Mesendoderm (in vitro differentiated cells): ENCODE measurements around the gene KCNQ5.

ENCODE experiments used
- DNase-seq: peaks from one replicate; pipeline ENCODE4 v3.0.0; 2013
- H2AK5ac ChIP-seq: 2 replicates; pipeline ENCODE4 v1.6.1; 2013; ENCODE audit warnings: low read length, inconsistent platforms
- H2BK120ac ChIP-seq: 2 replicates; pipeline ENCODE4 v1.6.1; 2013; ENCODE audit warnings: low read depth, mild to moderate bottlenecking, low read length, moderate library complexity, mixed read lengths
- H2BK15ac ChIP-seq: replicated peaks from 2 replicates; pipeline ENCODE4 v1.6.1; 2013; ENCODE audit warnings: low read depth, mild to moderate bottlenecking, moderate library complexity
- H2BK5ac ChIP-seq: 2 replicates; pipeline ENCODE4 v1.6.1; 2013; ENCODE audit warnings: low read length, inconsistent platforms
- H3K18ac ChIP-seq: 2 replicates; pipeline ENCODE4 v1.6.1; 2013; ENCODE audit warnings: mild to moderate bottlenecking, low read length, mixed read lengths
- H3K23ac ChIP-seq: one replicate; pipeline ENCODE4 v1.6.1; 2013; ENCODE audit warnings: low read length
- H3K27ac ChIP-seq: 2 replicates; pipeline ENCODE4 v1.5.1; 2013; ENCODE audit warnings: low read depth, mild to moderate bottlenecking, inconsistent platforms, low read length, moderate library complexity
- H3K27me3 ChIP-seq: 2 replicates; pipeline ENCODE4 v1.6.1; 2013; ENCODE audit warnings: low read length, control low read depth, mild to moderate bottlenecking, inconsistent platforms; ENCODE audit not compliant: insufficient read depth, poor library complexity
- H3K36me3 ChIP-seq: 2 replicates; pipeline ENCODE4 v1.6.1; 2013; ENCODE audit warnings: low read length, inconsistent platforms; ENCODE audit not compliant: control insufficient read depth, insufficient read depth
- H3K4ac ChIP-seq: one replicate; pipeline ENCODE4 v1.6.1; 2013; ENCODE audit warnings: low read depth, mild to moderate bottlenecking, low read length, moderate library complexity
- H3K4me1 ChIP-seq: 2 replicates; pipeline ENCODE4 v1.6.1; 2013; ENCODE audit warnings: low read depth, low read length, inconsistent platforms; ENCODE audit not compliant: control insufficient read depth
- H3K4me2 ChIP-seq: 2 replicates; pipeline ENCODE4 v1.6.1; 2013; ENCODE audit warnings: low read length
- H3K4me3 ChIP-seq: 2 replicates; pipeline ENCODE4 v1.5.1; 2013; ENCODE audit warnings: mild to moderate bottlenecking, low read length
- H3K56ac ChIP-seq: one replicate; pipeline ENCODE4 v1.6.1; 2013; ENCODE audit warnings: low read length
- H3K79me1 ChIP-seq: 2 replicates; pipeline ENCODE4 v1.6.1; 2013; ENCODE audit warnings: low read length, inconsistent platforms
- H3K79me2 ChIP-seq: 2 replicates; pipeline ENCODE4 v1.6.1; 2013; ENCODE audit warnings: mild to moderate bottlenecking, low read length; ENCODE audit not compliant: control insufficient read depth, insufficient read depth
- H3K9ac ChIP-seq: 2 replicates; pipeline ENCODE4 v1.6.1; 2013; ENCODE audit warnings: low read length, inconsistent platforms
- H4K5ac ChIP-seq: one replicate; pipeline ENCODE4 v1.6.1; 2013; ENCODE audit warnings: low read length
- H4K8ac ChIP-seq: one replicate; pipeline ENCODE4 v1.6.1; 2013; ENCODE audit warnings: low read depth, mild to moderate bottlenecking, control low read depth, low read length, moderate library complexity
- WGBS: extraction: QIAGEN DNeasy Blood & Tissue Kit; methylation state at CpG from one replicate; pipeline ENCODE4 v1.1.7; 2013; ENCODE audit warnings: low lambda C conversion rate, missing lambda C conversion rate; ENCODE audit not compliant: insufficient coverage; ENCODE audit errors: extremely low coverage; 5-methylcytosine and 5-hydroxymethylcytosine counted together

KCNQ5 gene

GRCh38 chr6:72720464-72720863, 98.6 kb downstream of the KCNQ5 start:
- Histone ChIP-seq H2AK5ac (no peak overlapping the region), H3K23ac (no peak overlapping the region), H3K27me3 (no peaks in the 10 kb centered on the region), H3K4me3 (no peak overlapping the region), H4K5ac (no peak overlapping the region), H3K36me3 (no peaks in the 10 kb centered on the region), H3K18ac (no peak overlapping the region), H3K79me1 (no peaks in the 10 kb centered on the region), H3K4ac (no peak overlapping the region), H4K8ac (no peak overlapping the region), H2BK5ac (no peak overlapping the region), H3K4me2 (no peak overlapping the region), H3K27ac (no peak overlapping the region), H3K4me1 (no peaks in the 10 kb centered on the region), H2BK120ac (no peak overlapping the region), H3K9ac (no peak overlapping the region), H2BK15ac (no peak overlapping the region), H3K79me2 (no peaks in the 10 kb centered on the region), H3K56ac (no peak overlapping the region)
- no peak for DNase-seq
- no CpG with 5 or more reads among the region's 2 CpGs for WGBS

GRCh38 chr6:72721346-72721745, 99.5 kb downstream of the KCNQ5 start:
- Histone ChIP-seq H2AK5ac (no peak overlapping the region), H4K5ac (no peak overlapping the region), H4K8ac (no peak overlapping the region), H3K18ac (no peak overlapping the region), H3K23ac (no peak overlapping the region), H3K36me3 (no peaks in the 10 kb centered on the region), H3K79me2 (no peaks in the 10 kb centered on the region), H3K79me1 (no peaks in the 10 kb centered on the region), H3K27ac (no peak overlapping the region), H3K4me2 (no peak overlapping the region), H2BK5ac (no peak overlapping the region), H2BK15ac (no peak overlapping the region), H3K4me3 (no peak overlapping the region), H3K9ac (no peak overlapping the region), H2BK120ac (no peak overlapping the region), H3K56ac (no peak overlapping the region), H3K4me1 (no peaks in the 10 kb centered on the region), H3K4ac (no peak overlapping the region), H3K27me3 (no peaks in the 10 kb centered on the region)
- DNase-seq, result no peak

GRCh38 chr6:72724545-72724944, 102.7 kb downstream of the KCNQ5 start:
- no peak overlapping the region for H2AK5ac ChIP-seq
- no peak for DNase-seq
- no peak overlapping the region for H3K18ac ChIP-seq
- H3K27ac ChIP-seq, result no peak overlapping the region
- H3K4me1 ChIP-seq, result no peaks in the 10 kb centered on the region
- H3K36me3 ChIP-seq, result no peaks in the 10 kb centered on the region
- H3K56ac ChIP-seq, result no peak overlapping the region
- no peak overlapping the region for H3K23ac ChIP-seq
- no peak overlapping the region for H3K9ac ChIP-seq
- H3K4me2 ChIP-seq, result no peak overlapping the region
- no peaks in the 10 kb centered on the region for H3K79me1 ChIP-seq
- no peak overlapping the region for H2BK5ac ChIP-seq
- no peaks in the 10 kb centered on the region for H3K79me2 ChIP-seq
- H3K27me3 ChIP-seq, result no peaks in the 10 kb centered on the region
- no peak overlapping the region for H3K4me3 ChIP-seq
- WGBS, result no CpG with 5 or more reads among the region's 2 CpGs
- no peak overlapping the region for H2BK15ac ChIP-seq
- no peak overlapping the region for H3K4ac ChIP-seq
- no peak overlapping the region for H2BK120ac ChIP-seq
- no peak overlapping the region for H4K5ac ChIP-seq
- H4K8ac ChIP-seq, result no peak overlapping the region

- Histone ChIP-seq H3K79me1 (no peaks in the 10 kb centered on the region), H3K4me3 (no peak overlapping the region), H3K18ac (no peak overlapping the region), H3K56ac (no peak overlapping the region), H3K9ac (no peak overlapping the region), H2BK120ac (no peak overlapping the region), H3K4me1 (no peaks in the 10 kb centered on the region), H2AK5ac (no peak overlapping the region), H3K4ac (no peak overlapping the region), H3K79me2 (no peaks in the 10 kb centered on the region), H3K27me3 (no peaks in the 10 kb centered on the region), H4K8ac (no peak overlapping the region), H3K27ac (no peak overlapping the region), H4K5ac (no peak overlapping the region), H3K23ac (no peak overlapping the region), H3K4me2 (no peak overlapping the region), H2BK5ac (no peak overlapping the region), H2BK15ac (no peak overlapping the region), H3K36me3 (no peaks in the 10 kb centered on the region)
- DNase-seq, result no peak
- WGBS, result no CpG with 5 or more reads among the region's 3 CpGs
These were observed 107.0 kb downstream of the KCNQ5 start for GRCh38 chr6:72728706-72729343.

GRCh38 chr6:72733045-72733444, 111.2 kb downstream of the KCNQ5 start:
- WGBS, result no CpG with 5 or more reads among the region's 2 CpGs
- H4K5ac ChIP-seq, result no peak overlapping the region
- H3K79me2 ChIP-seq, result no peaks in the 10 kb centered on the region
- no peak overlapping the region for H3K4me3 ChIP-seq
- H3K4me1 ChIP-seq, result no peaks in the 10 kb centered on the region
- no peak for DNase-seq
- H2BK15ac ChIP-seq, result no peak overlapping the region
- H2BK120ac ChIP-seq, result no peak overlapping the region
- H3K23ac ChIP-seq, result no peak overlapping the region
- no peak overlapping the region for H3K4me2 ChIP-seq
- H3K4ac ChIP-seq, result no peak overlapping the region
- no peaks in the 10 kb centered on the region for H3K79me1 ChIP-seq
- no peak overlapping the region for H3K9ac ChIP-seq
- H4K8ac ChIP-seq, result no peak overlapping the region
- H2AK5ac ChIP-seq, result no peak overlapping the region
- H3K27ac ChIP-seq, result no peak overlapping the region
- no peaks in the 10 kb centered on the region for H3K36me3 ChIP-seq
- no peak overlapping the region for H3K56ac ChIP-seq
- no peak overlapping the region for H2BK5ac ChIP-seq
- H3K27me3 ChIP-seq, result no peaks in the 10 kb centered on the region
- H3K18ac ChIP-seq, result no peak overlapping the region

- no peak overlapping the region for H3K56ac ChIP-seq
- H3K9ac ChIP-seq, result no peak overlapping the region
- no peak overlapping the region for H2BK15ac ChIP-seq
- WGBS, result no CpG with 5 or more reads among the region's 4 CpGs
- H3K36me3 ChIP-seq, result no peaks in the 10 kb centered on the region
- no peaks in the 10 kb centered on the region for H3K79me1 ChIP-seq
- no peak overlapping the region for H3K4me3 ChIP-seq
- no peak overlapping the region for H3K4me2 ChIP-seq
- H3K23ac ChIP-seq, result no peak overlapping the region
- H3K27me3 ChIP-seq, result no peaks in the 10 kb centered on the region
- H4K8ac ChIP-seq, result no peak overlapping the region
- H2BK120ac ChIP-seq, result no peak overlapping the region
- H2AK5ac ChIP-seq, result no peak overlapping the region
- no peak overlapping the region for H2BK5ac ChIP-seq
- DNase-seq, result no peak
- H3K4me1 ChIP-seq, result no peaks in the 10 kb centered on the region
- H3K79me2 ChIP-seq, result no peaks in the 10 kb centered on the region
- H3K18ac ChIP-seq, result no peak overlapping the region
- H3K4ac ChIP-seq, result no peak overlapping the region
- H3K27ac ChIP-seq, result no peak overlapping the region
- H4K5ac ChIP-seq, result no peak overlapping the region
These were observed 116.2 kb downstream of the KCNQ5 start for GRCh38 chr6:72738091-72738490.
